PC-9 (cell line): ENCODE data around the gene UROS. TPM values are rescaled to one million over a fixed set of nuclear protein-coding genes. Genes with fewer than 3 reads are reported as not detected.

Experiments used
- BruUV-seq: library from RNA; stranded (reverse); fragments of 400-500 nt; replicated peaks from 2 replicates; lab custom pipeline; 2021; lab: Mats Ljungman, UMichigan
- CTCF ChIA-PET: fragments of 300-600 bp; sonication (Branson Sonifier 250); formaldehyde crosslinking; loops from one replicate; lab custom pipeline; 2022; ENCODE audit warnings: antibody characterized with exemption; lab: Charles Lee
- POLR2A ChIA-PET: fragments of 300-600 bp; sonication (Branson Sonifier 250); formaldehyde crosslinking; loops from one replicate; lab custom pipeline; 2022; ENCODE audit warnings: antibody characterized with exemption; ENCODE audit not compliant: unreplicated experiment; lab: Charles Lee
- DNase-seq, 2 experiments: peaks; one replicate each; pipeline versions ENCODE4 v3.0.0 to v3.0.0-alpha.2; 2015 to 2022; ENCODE audit warnings: mixed read lengths in 1 of 2
- H2AFZ ChIP-seq: fragments of 200-600 bp; sonication (generic); 2 replicates; pipeline ENCODE4 v1.8.1; 2017; ENCODE audit warnings: antibody characterized with exemption
- H3F3A ChIP-seq: fragments of 200-600 bp; sonication (generic); 2 replicates; pipeline ENCODE4 v1.8.1; 2017; ENCODE audit warnings: antibody characterized with exemption, mild to moderate bottlenecking, low read depth; ENCODE audit not compliant: insufficient read depth
- H3K27ac ChIP-seq: fragments of 200-600 bp; sonication (generic); 2 replicates; pipeline ENCODE4 v1.6.1; 2016; ENCODE audit warnings: mixed run types
- H3K27me3 ChIP-seq: fragments of 200-600 bp; sonication (generic); 2 replicates; pipeline ENCODE4 v1.6.1; 2016; ENCODE audit warnings: low read depth, mixed run types; ENCODE audit not compliant: insufficient read depth
- H3K36me3 ChIP-seq: fragments of 200-600 bp; sonication (generic); 2 replicates; pipeline ENCODE4 v1.6.1; 2016; ENCODE audit warnings: low read depth, mixed run types
- H3K4me1 ChIP-seq: fragments of 200-600 bp; sonication (generic); replicated peaks from 2 replicates; pipeline ENCODE4 v1.6.1; 2016; ENCODE audit warnings: mixed run types; ENCODE audit not compliant: insufficient read depth
- H3K4me2 ChIP-seq: fragments of 200-600 bp; sonication (generic); 2 replicates; pipeline ENCODE4 v1.6.1; 2017; ENCODE audit warnings: mixed run types
- H3K4me3 ChIP-seq: fragments of 200-600 bp; sonication (generic); 2 replicates; pipeline ENCODE4 v1.6.1; 2016; ENCODE audit warnings: mixed run types
- H3K79me2 ChIP-seq: fragments of 200-600 bp; sonication (generic); 2 replicates; pipeline ENCODE4 v1.6.1; 2017; ENCODE audit warnings: low read depth, mixed run types
- H3K9me2 ChIP-seq: fragments of 200-600 bp; sonication (generic); 2 replicates; pipeline ENCODE4 v1.8.1; 2017; ENCODE audit warnings: mild to moderate bottlenecking; ENCODE audit not compliant: insufficient read depth
- H3K9me3 ChIP-seq: fragments of 200-600 bp; sonication (generic); 2 replicates; pipeline ENCODE4 v1.8.1; 2016; ENCODE audit warnings: low read depth; ENCODE audit not compliant: insufficient read depth
- H4K20me1 ChIP-seq: fragments of 200-600 bp; sonication (generic); 2 replicates; pipeline ENCODE4 v1.8.1; 2017; ENCODE audit not compliant: insufficient read depth
- CTCF ChIP-seq: fragments of 200-600 bp; sonication (generic); conservative IDR thresholded peaks from 2 replicates; pipeline ENCODE4 v1.6.1; 2017; ENCODE audit warnings: mixed run types, antibody characterized with exemption, mild to moderate bottlenecking, moderate library complexity
- EZH2 ChIP-seq: fragments of 200-600 bp; sonication (generic); IDR thresholded peaks from 2 replicates; pipeline ENCODE4 v1.8.0; 2017; ENCODE audit warnings: antibody characterized with exemption, low read depth
- intact Hi-C: fragments of 100-400 bp; cut with micrococcal nuclease; formaldehyde crosslinking; loops from one replicate; pipeline ENCODE4 v1.10.0; 2022; ENCODE audit not compliant: unreplicated experiment
- total RNA-seq: library from RNA; stranded (reverse); gene quantifications from 2 replicates; pipeline ENCODE4 v1.2.3, GENCODE V29; 2021

Gene UROS
- total RNA-seq, 1 experiment from 2014 or later: 35.1 TPM

GRCh38 chr10:125762692-125763648 lies 60.1 kb downstream of the UROS start:
- no peaks in the 10 kb centered on the region for H3F3A ChIP-seq
- H4K20me1 ChIP-seq: no peaks in the 10 kb centered on the region
- intact Hi-C loops: no loop called here
- no peak overlapping the region for H2AFZ ChIP-seq
- CTCF ChIA-PET: no interaction called here
- DNase-seq: no peak
- BruUV-seq: no TSS peak
- no peaks in the 10 kb centered on the region for H3K27me3 ChIP-seq
- no peaks in the 10 kb centered on the region for H3K4me1 ChIP-seq
- no peaks in the 10 kb centered on the region for H3K79me2 ChIP-seq
- H3K9me2 ChIP-seq: no peaks in the 10 kb centered on the region
- POLR2A ChIA-PET: no interaction called here
- TF ChIP-seq EZH2 (no peak), CTCF (no peak)
- H3K4me3 ChIP-seq: no peak overlapping the region
- no peaks in the 10 kb centered on the region for H3K36me3 ChIP-seq
- H3K9me3 ChIP-seq: no peaks in the 10 kb centered on the region
- no peak overlapping the region for H3K4me2 ChIP-seq
- no peak overlapping the region for H3K27ac ChIP-seq

GRCh38 chr10:125761961-125762360 lies 61.1 kb downstream of the UROS start:
- intact Hi-C loops: no loop called here
- CTCF ChIA-PET: no interaction called here
- Histone ChIP-seq H2AFZ (no peak overlapping the region), H3K36me3 (no peaks in the 10 kb centered on the region), H3K27ac (no peak overlapping the region), H3F3A (no peaks in the 10 kb centered on the region), H3K9me3 (no peaks in the 10 kb centered on the region), H3K4me2 (no peak overlapping the region), H4K20me1 (no peaks in the 10 kb centered on the region), H3K27me3 (no peaks in the 10 kb centered on the region), H3K79me2 (no peaks in the 10 kb centered on the region), H3K4me1 (no peaks in the 10 kb centered on the region), H3K4me3 (no peak overlapping the region), H3K9me2 (no peaks in the 10 kb centered on the region)
- TF ChIP-seq EZH2 (no peak), CTCF (no peak)
- DNase-seq: no peak
- no TSS peak for BruUV-seq
- POLR2A ChIA-PET: no interaction called here

GRCh38 chr10:125757742-125758141 lies 65.3 kb downstream of the UROS start:
- Histone ChIP-seq H3K4me3 (no peak overlapping the region), H2AFZ (no peak overlapping the region), H3K27me3 (no peaks in the 10 kb centered on the region), H3K4me2 (no peak overlapping the region), H3K36me3 (peaks cover 5% of the 10 kb centered on the region; the same call in 1 of the 2 replicates), H3K9me3 (no peaks in the 10 kb centered on the region), H3K27ac (no peak overlapping the region), H3K4me1 (no peaks in the 10 kb centered on the region), H3K79me2 (no peaks in the 10 kb centered on the region), H4K20me1 (no peaks in the 10 kb centered on the region), H3F3A (no peaks in the 10 kb centered on the region), H3K9me2 (no peaks in the 10 kb centered on the region)
- BruUV-seq: no TSS peak
- TF ChIP-seq CTCF (no peak), EZH2 (no peak)
- ChIA-PET CTCF (no interaction called here), POLR2A (no interaction called here)
- intact Hi-C loops: no loop called here
- DNase-seq: no peak
